ENCODE data around the gene PLB1. TPM values are rescaled to one million over a fixed set of nuclear protein-coding genes. Genes with fewer than 3 reads are reported as not detected.

Gene PLB1
- total and polyA plus RNA-seq, 2 donors (not counting 1 experiment from before 2014, with no cell fraction given) = 0.25 to 0.51 TPM

- Histone ChIP-seq H3K27me3 (replicated peaks in 1 of 4; ENCODE audit: control extremely low read depth in 1 of 4, control insufficient read depth in 3 of 4, insufficient read depth in 4 of 4, low read length in 3 of 4) (peaks cover 0 to 2% (median 0%) of the 10 kb centered on the region in 4 experiments), H3K4me1 (ENCODE audit: control insufficient read depth in 2 of 2, insufficient read depth in 2 of 2, low read length in 2 of 2) (no peaks in the 10 kb centered on the region), H3K4me3 (ENCODE audit: control extremely low read depth in 1 of 5, extremely low read depth in 1 of 5, insufficient read depth in 1 of 5, low read depth in 2 of 5, low read length in 4 of 5) (no peak overlapping the region), H3K4me2 (replicated peaks; ENCODE audit: low read depth, low read length, poor library complexity, severe bottlenecking) (no peak overlapping the region), H4K20me1 (ENCODE audit: control insufficient read depth, insufficient read depth, low read length, poor library complexity, severe bottlenecking) (no peaks in the 10 kb centered on the region), H3K36me3 (replicated peaks in 1 of 2; ENCODE audit: control extremely low read depth in 1 of 2, control insufficient read depth in 1 of 2, extremely low read depth in 1 of 2, insufficient read depth in 2 of 2, low read length in 1 of 2) (no peaks in the 10 kb centered on the region), H2AFZ (ENCODE audit: insufficient read depth, low read depth, low read length, poor library complexity, severe bottlenecking) (no peak overlapping the region), H3K9me3 (ENCODE audit: control extremely low read depth in 1 of 3, control insufficient read depth in 2 of 3, insufficient read depth in 1 of 3, low read length in 2 of 3) (no peaks in the 10 kb centered on the region), H3K27ac (ENCODE audit: low read length in 2 of 2) (no peak overlapping the region), H3K9ac (ENCODE audit: low read length) (no peak overlapping the region), H3K79me2 (ENCODE audit: control insufficient read depth, insufficient read depth, low read length) (no peaks in the 10 kb centered on the region)
- Mint-ChIP-seq H3K9me3 (ENCODE audit: insufficient read depth) (no peaks in the 10 kb centered on the region), H3K27ac (no peak overlapping the region), H3K4me3 (no peak overlapping the region), H3K4me1 (no peaks in the 10 kb centered on the region), H3K27me3 (peaks cover 16% of the 10 kb centered on the region)
- DNase-seq = no peak
- ATAC-seq (ENCODE audit: low read depth) = no peak
- 79% methylated on average over 12 of the region's 18 CpGs for WGBS (ENCODE audit: insufficient coverage)
- intact Hi-C loops (cut with micrococcal nuclease) = no loop called here
- ChIA-PET CTCF (no interaction called here), POLR2A (interaction anchor here (0.5 to 0.6 kb wide), 2 partner anchors 82 to 289 kb away, joined by 3 to 5 read pairs; no protein-coding TSS in a partner anchor)
- TF ChIP-seq CTCF (IDR thresholded peaks at IDR 0.05) = no peak
- TF ChIP-seq EZH2 (IDR thresholded peaks at IDR 0.05; ENCODE audit: borderline replicate concordance, insufficient read depth, low read depth, low read length, poor library complexity, severe bottlenecking) = no peak
Observed at GRCh38 chr2:28544922-28545589, 49.2 kb downstream of the PLB1 start.

- Histone ChIP-seq H4K20me1 (ENCODE audit: control insufficient read depth, insufficient read depth, low read length, poor library complexity, severe bottlenecking) (no peaks in the 10 kb centered on the region), H2AFZ (ENCODE audit: insufficient read depth, low read depth, low read length, poor library complexity, severe bottlenecking) (no peak overlapping the region), H3K4me3 (ENCODE audit: control extremely low read depth in 1 of 5, extremely low read depth in 1 of 5, insufficient read depth in 1 of 5, low read depth in 2 of 5, low read length in 4 of 5) (no peak overlapping the region), H3K27ac (ENCODE audit: low read length in 2 of 2) (no peak overlapping the region), H3K4me1 (ENCODE audit: control insufficient read depth in 2 of 2, insufficient read depth in 2 of 2, low read length in 2 of 2) (no peaks in the 10 kb centered on the region), H3K9me3 (ENCODE audit: control extremely low read depth in 1 of 3, control insufficient read depth in 2 of 3, insufficient read depth in 1 of 3, low read length in 2 of 3) (no peaks in the 10 kb centered on the region), H3K4me2 (replicated peaks; ENCODE audit: low read depth, low read length, poor library complexity, severe bottlenecking) (no peak overlapping the region), H3K27me3 (replicated peaks in 1 of 4; ENCODE audit: control extremely low read depth in 1 of 4, control insufficient read depth in 3 of 4, insufficient read depth in 4 of 4, low read length in 3 of 4) (peaks cover 0 to 2% (median 0%) of the 10 kb centered on the region in 4 experiments), H3K9ac (ENCODE audit: low read length) (no peak overlapping the region), H3K79me2 (ENCODE audit: control insufficient read depth, insufficient read depth, low read length) (no peaks in the 10 kb centered on the region), H3K36me3 (replicated peaks in 1 of 2; ENCODE audit: control extremely low read depth in 1 of 2, control insufficient read depth in 1 of 2, extremely low read depth in 1 of 2, insufficient read depth in 2 of 2, low read length in 1 of 2) (no peaks in the 10 kb centered on the region)
- no peak overlapping the region for H3K4me3 Mint-ChIP-seq
- no peak overlapping the region for H3K27ac Mint-ChIP-seq
- no peak for ATAC-seq (ENCODE audit: low read depth)
- intact Hi-C loops (cut with micrococcal nuclease) = no loop called here
- no peaks in the 10 kb centered on the region for H3K9me3 Mint-ChIP-seq (ENCODE audit: insufficient read depth)
- 87% methylated on average over 6 of the region's 9 CpGs for WGBS (ENCODE audit: insufficient coverage)
- CTCF ChIA-PET = no interaction called here
- no peak for DNase-seq
- peaks cover 10% of the 10 kb centered on the region for H3K27me3 Mint-ChIP-seq
- POLR2A ChIA-PET = interaction anchor here (0.5 to 0.6 kb wide), 2 partner anchors 82 to 288 kb away, joined by 3 to 5 read pairs; no protein-coding TSS in a partner anchor
- no peaks in the 10 kb centered on the region for H3K4me1 Mint-ChIP-seq
- TF ChIP-seq CTCF (IDR thresholded peaks at IDR 0.05) (no peak), EZH2 (IDR thresholded peaks at IDR 0.05; ENCODE audit: borderline replicate concordance, insufficient read depth, low read depth, low read length, poor library complexity, severe bottlenecking) (no peak)
Observed at GRCh38 chr2:28545590-28546200, 49.8 kb downstream of the PLB1 start.
